Astrocyte of the cerebellum (primary cell): ENCODE data around the gene RAP1GAP.

Experiments
- DNase-seq: peaks from one replicate; pipeline ENCODE4 v3.0.0-alpha.2; 2011; ENCODE audit warnings: low read depth
- H3K4me3 ChIP-seq: 2 replicates; pipeline ENCODE4 v1.5.1; 2011; ENCODE audit warnings: mild to moderate bottlenecking, low read depth, low read length, moderate library complexity
- in situ Hi-C: cut with HindIII; loops from 2 replicates; pipeline ENCODE4 v1.10.0; 2017; ENCODE audit warnings: low sequenced_read_pairs
- TF ChIP-seq, protein P1 (sequence below): IDR thresholded peaks from 2 replicates; pipeline ENCODE4 v1.5.1; 2012; ENCODE audit warnings: low read length, low read depth, moderate library complexity, mild to moderate bottlenecking; ENCODE audit errors: missing control alignments

Gene RAP1GAP

DNA sequence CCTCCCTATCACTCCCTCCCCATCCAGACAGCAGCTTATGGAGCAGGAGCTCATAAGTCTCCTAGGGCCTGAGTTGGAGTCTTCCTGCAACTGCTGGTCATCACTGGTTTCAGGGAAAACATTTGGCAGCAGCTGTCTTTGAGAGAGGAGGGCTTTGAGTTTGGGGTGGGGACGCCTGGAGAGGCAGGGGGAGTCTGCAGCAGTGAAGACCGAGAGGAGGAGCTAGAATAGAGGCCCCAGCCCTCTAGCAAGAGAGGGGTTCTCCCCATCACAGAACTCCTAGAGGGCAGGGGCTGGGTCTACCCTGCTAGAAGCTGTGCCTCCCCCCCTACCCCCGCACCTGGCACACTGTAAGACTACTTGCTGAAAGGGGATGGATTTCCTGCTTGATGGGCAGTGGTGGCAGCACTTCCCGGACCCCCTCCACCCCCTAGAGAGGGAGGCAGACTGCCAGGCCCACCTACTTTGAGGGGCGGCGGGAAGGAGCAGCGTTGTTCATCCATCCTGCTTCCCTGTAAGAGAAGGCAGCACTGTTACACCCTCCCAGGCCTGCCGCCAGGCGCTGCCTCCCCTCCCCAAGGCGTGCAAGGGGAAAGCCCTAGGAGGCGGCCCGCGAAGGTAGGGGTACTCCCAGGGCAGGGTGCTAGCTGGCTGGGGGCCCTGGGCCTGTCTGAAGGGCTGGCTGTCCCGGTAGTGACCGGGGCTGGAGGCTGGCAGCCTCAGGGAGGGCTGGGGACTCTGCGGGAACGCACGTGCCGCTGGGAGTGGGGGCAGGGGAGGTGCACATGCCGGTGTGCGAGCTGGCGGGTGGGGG, 50.4 kb downstream of the RAP1GAP start:
- in situ Hi-C loops = no loop called here
- H3K4me3 ChIP-seq = no peak overlapping the region
- TF ChIP-seq, protein P1, sequence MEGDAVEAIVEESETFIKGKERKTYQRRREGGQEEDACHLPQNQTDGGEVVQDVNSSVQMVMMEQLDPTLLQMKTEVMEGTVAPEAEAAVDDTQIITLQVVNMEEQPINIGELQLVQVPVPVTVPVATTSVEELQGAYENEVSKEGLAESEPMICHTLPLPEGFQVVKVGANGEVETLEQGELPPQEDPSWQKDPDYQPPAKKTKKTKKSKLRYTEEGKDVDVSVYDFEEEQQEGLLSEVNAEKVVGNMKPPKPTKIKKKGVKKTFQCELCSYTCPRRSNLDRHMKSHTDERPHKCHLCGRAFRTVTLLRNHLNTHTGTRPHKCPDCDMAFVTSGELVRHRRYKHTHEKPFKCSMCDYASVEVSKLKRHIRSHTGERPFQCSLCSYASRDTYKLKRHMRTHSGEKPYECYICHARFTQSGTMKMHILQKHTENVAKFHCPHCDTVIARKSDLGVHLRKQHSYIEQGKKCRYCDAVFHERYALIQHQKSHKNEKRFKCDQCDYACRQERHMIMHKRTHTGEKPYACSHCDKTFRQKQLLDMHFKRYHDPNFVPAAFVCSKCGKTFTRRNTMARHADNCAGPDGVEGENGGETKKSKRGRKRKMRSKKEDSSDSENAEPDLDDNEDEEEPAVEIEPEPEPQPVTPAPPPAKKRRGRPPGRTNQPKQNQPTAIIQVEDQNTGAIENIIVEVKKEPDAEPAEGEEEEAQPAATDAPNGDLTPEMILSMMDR = no peak
- DNase-seq = no peak

- no peak overlapping the region for H3K4me3 ChIP-seq
- in situ Hi-C loops = no loop called here
- TF ChIP-seq, protein P1 = no peak
- no peak for DNase-seq
These were observed 51.1 kb downstream of the RAP1GAP start for GRCh38 chr1:21618059-21618458.

GRCh38 chr1:21617126-21617738, 51.9 kb downstream of the RAP1GAP start:
- TF ChIP-seq, protein P1 = no peak
- H3K4me3 ChIP-seq = no peak overlapping the region
- in situ Hi-C loops = no loop called here
- DNase-seq = no peak

DNA sequence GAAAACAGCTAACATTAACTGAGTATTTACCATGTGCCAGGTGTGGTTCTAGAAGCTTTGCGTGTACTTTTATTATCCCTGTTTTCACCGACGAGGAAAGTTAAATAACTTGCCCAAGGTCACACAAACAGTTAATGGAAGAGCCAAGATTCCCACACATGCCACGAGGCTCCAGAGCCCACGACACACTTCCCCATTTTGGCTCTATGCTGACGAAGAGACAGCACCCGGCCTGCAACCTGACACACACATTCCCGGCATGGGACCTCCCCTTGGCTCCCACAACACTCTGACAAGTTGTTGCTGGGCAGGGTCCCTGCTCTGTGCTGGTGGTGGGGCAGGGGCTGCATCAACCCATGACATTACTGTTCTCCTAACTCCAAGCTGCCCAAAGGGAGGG, 52.8 kb downstream of the RAP1GAP start:
- TF ChIP-seq, protein P1 = no peak
- in situ Hi-C loops = no loop called here
- DNase-seq = no peak
- no peak overlapping the region for H3K4me3 ChIP-seq

- no peak for DNase-seq
- TF ChIP-seq, protein P1 = no peak
- in situ Hi-C loops = no loop called here
- no peak overlapping the region for H3K4me3 ChIP-seq
These were observed 54.6 kb downstream of the RAP1GAP start for GRCh38 chr1:21614419-21615115.

DNA sequence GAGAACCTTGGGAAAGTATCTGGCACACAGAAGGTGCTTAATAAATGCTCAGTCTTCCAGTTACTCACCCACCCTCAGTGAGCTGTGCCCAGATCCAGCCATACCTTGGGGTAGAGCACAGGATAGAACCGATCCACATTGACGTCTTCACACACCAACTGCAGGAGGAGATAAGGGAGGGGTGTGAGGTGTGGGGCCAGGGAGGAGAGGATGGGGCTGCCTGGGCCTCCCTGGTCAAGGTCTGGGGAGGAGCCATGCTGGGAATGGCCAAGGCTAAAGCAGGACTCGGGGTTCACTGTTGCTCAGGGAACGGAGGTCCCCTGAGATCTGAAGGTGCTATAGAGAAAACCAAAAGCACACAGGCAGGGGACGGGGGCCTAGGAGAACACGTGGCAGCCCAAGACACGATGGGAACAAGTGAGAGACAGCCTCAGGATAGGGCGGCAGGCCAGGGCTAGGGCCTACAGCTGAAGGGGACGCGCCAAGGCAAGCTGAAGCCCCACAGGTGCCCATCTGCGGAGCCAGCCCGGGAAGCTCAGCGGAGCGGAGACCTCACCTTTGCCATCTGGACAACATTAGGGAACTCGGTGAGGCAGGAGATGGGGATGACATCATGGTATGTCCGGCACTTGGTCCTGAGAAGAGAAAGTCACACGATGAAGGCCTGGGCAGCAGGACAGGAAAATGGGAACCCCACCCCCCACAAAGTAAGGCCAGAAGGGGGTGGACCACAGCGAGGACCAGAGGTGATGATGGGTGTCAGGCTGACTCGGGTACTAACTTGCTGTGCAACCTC, 55.9 kb downstream of the RAP1GAP start:
- TF ChIP-seq, protein P1 = no peak
- no peak overlapping the region for H3K4me3 ChIP-seq
- in situ Hi-C loops = no loop called here
- DNase-seq = no peak
